Hepatocyte (in vitro differentiated cells): ENCODE results near the gene KDM4B.

Experiments
- CTCF ChIP-seq: fragments of 200-600 bp; sonication (generic); IDR thresholded peaks from 2 replicates; pipeline ENCODE4 v1.5.1; 2016; ENCODE audit warnings: antibody characterized with exemption, mild to moderate bottlenecking; ENCODE audit not compliant: poor library complexity
- EZH2 ChIP-seq: fragments of 200-600 bp; sonication (generic); IDR thresholded peaks from 2 replicates; pipeline ENCODE4 v1.6.1; 2016; ENCODE audit warnings: antibody characterized with exemption, mild to moderate bottlenecking, borderline replicate concordance
- EZH2phosphoT487 ChIP-seq: fragments of 200-600 bp; sonication (generic); IDR thresholded peaks from one replicate; pipeline ENCODE4 v1.6.1; 2018; ENCODE audit warnings: antibody characterized with exemption, mild to moderate bottlenecking, low read depth, moderate library complexity; ENCODE audit not compliant: unreplicated experiment, severe bottlenecking

GRCh38 chr19:5136073-5136855, 167.4 kb downstream of the KDM4B start:
- TF ChIP-seq CTCF (no peak), EZH2 (no peak), EZH2phosphoT487 (no peak)
